Spinal cord (tissue), 10 donors: ENCODE measurements around the gene HSPA1B. TPM values are rescaled to one million over a fixed set of nuclear protein-coding genes. Genes with fewer than 3 reads are reported as not detected.
"Not testable (repeated sequence)": the region's sequence is repeated elsewhere in the genome, so short reads cannot be mapped to it uniquely, and the experiment has no call there.

ENCODE experiments used
- DNase-seq, 6 donors: peaks; one replicate each; pipeline versions ENCODE4 v3.0.0 to v3.0.0-alpha.2; 2013 to 2015; ENCODE audit warnings: low spot score in 6 of 6, low read depth in 4 of 6
- H3K27ac ChIP-seq: one replicate; pipeline ENCODE4 v1.5.1; 2013; ENCODE audit warnings: low read depth, low read length, control low read depth
- H3K27me3 ChIP-seq: one replicate; pipeline ENCODE4 v1.6.1; 2013; ENCODE audit warnings: low read length; ENCODE audit not compliant: control insufficient read depth, insufficient read depth
- H3K36me3 ChIP-seq: one replicate; pipeline ENCODE4 v1.6.1; 2013; ENCODE audit warnings: low read length; ENCODE audit not compliant: control insufficient read depth, insufficient read depth
- H3K4me1 ChIP-seq: one replicate; pipeline ENCODE4 v1.6.1; 2013; ENCODE audit warnings: low read length; ENCODE audit not compliant: control insufficient read depth, insufficient read depth
- H3K4me3 ChIP-seq: one replicate; pipeline ENCODE4 v1.5.1; 2013; ENCODE audit warnings: low read depth, low read length, control low read depth
- H3K9me3 ChIP-seq: one replicate; pipeline ENCODE4 v1.6.1; 2013; ENCODE audit warnings: low read length; ENCODE audit not compliant: control insufficient read depth, insufficient read depth
- WGBS: methylation state at CpG from one replicate; pipeline ENCODE4 v1.1.5; 2013; ENCODE audit warnings: missing lambda C conversion rate; ENCODE audit not compliant: insufficient coverage; 5-methylcytosine and 5-hydroxymethylcytosine counted together
- polyA plus RNA-seq, 2 donors: library from polyadenylated mRNA; unstranded; fragments of 120-200 nt; gene quantifications; one replicate each; pipeline ENCODE4 v1.2.1, GENCODE V29; 2013; ENCODE audit not compliant: insufficient read length in 2 of 2
- total RNA-seq, 2 donors: library from RNA; depleted of rRNA in 1 of 2; stranded (reverse); fragments of 120-200 nt in 1 of 2; fragments of >200 nt in 1 of 2; gene quantifications; one replicate each; pipeline versions ENCODE4 v1.2.3 to v1.2.4, GENCODE V29; 2013 to 2014
- donor health status: healthy.

HSPA1B gene
- total and polyA plus RNA-seq, 4 donors, result 113 to 696 (median 225) TPM

DNA sequence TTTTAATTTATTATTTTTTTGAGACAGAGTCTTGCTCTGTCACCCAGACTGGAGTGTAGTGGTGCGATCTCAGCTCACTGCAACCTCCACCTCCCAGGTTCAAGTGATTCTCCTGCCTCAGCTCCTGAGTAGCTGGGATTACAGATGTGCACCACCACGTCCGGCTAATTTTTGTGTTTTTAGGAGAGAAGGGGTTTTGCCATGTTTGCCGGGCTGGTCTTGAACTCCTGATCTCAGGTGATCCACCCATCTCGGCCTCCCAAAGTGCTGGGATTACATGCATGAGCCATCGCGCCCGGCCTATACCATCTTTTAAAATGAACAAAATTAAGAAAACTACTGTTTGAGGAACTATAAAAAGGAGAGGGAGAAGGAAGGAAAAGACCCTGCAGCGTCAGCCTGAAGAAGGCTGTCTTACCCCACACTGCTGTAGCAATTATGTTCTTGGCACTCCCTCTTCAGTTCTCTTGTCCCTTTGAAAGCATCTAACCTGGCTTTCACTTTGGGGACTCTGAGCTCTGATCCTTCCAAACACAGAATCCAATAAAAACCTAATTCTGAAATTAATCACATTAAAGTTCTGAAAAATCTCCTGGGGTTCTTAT is 3.8 kb upstream of the HSPA1B start:
- 100% methylated on average over 1 of the region's 9 CpGs for WGBS

DNA sequence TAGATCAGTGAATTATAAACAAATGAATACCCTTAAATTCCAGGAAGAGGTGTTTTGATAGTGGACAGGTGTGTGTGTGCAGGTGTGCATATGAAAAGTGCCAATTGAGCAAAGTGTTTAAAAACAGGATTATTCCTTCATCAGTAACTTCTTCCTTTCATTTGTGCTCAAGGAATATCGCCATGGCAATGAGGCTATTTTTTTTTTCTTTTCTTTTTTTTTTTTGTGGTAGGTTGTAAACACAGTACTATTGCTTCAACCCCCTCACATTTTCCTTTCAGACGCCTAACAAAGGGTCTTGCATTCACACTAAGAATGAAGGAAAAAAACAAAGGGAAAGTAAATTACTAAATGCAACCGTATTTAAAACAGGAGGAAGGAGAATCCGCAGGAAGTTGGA is 2.0 kb upstream of the HSPA1B start:
- peaks cover 29% of the 10 kb centered on the region for H3K4me1 ChIP-seq
- H3K27me3 ChIP-seq, result no peaks in the 10 kb centered on the region
- H3K27ac ChIP-seq, result peak overlapping the region; percentile 99
- H3K9me3 ChIP-seq, result no peaks in the 10 kb centered on the region
- no CpG with 5 or more reads among the region's 4 CpGs for WGBS
- no peak overlapping the region for H3K4me3 ChIP-seq
- DNase-seq, result no peak
- H3K36me3 ChIP-seq, result no peaks in the 10 kb centered on the region

More for the DNA sequence above, 3.8 kb upstream of the HSPA1B start:
- peak overlapping the region; percentile 99 for H3K27ac ChIP-seq
- DNase-seq, H3K4me3 ChIP-seq, H3K36me3 ChIP-seq, H3K9me3 ChIP-seq, H3K27me3 ChIP-seq: not testable (repeated sequence)
- peaks cover 34% of the 10 kb centered on the region for H3K4me1 ChIP-seq

- Histone ChIP-seq H3K9me3 (no peaks in the 10 kb centered on the region), H3K4me1 (peaks cover 25% of the 10 kb centered on the region), H3K36me3 (no peaks in the 10 kb centered on the region), H3K27me3 (no peaks in the 10 kb centered on the region), H3K4me3 (peak overlapping the region; percentile 87), H3K27ac (peak overlapping the region; percentile 99)
- DNase-seq, result no peak
- WGBS, result 0% methylated on average over 8 of the region's 13 CpGs
Measured at GRCh38 chr6:31826793-31827285, 699 bp upstream of the HSPA1B start.

GRCh38 chr6:31829633-31830283 is 2.2 kb downstream of the HSPA1B start:
- Histone ChIP-seq H3K9me3 (no peaks in the 10 kb centered on the region), H3K4me3 (peak overlapping the region; percentile 77), H3K4me1 (peaks cover 25% of the 10 kb centered on the region), H3K27me3 (no peaks in the 10 kb centered on the region), H3K36me3 (no peaks in the 10 kb centered on the region), H3K27ac (peak overlapping the region; percentile 94)
- peak in 3 of 6 donors; percentile 73 to 90 (median 84) for DNase-seq
- WGBS, result 0% methylated on average over 9 of the region's 15 CpGs

DNA sequence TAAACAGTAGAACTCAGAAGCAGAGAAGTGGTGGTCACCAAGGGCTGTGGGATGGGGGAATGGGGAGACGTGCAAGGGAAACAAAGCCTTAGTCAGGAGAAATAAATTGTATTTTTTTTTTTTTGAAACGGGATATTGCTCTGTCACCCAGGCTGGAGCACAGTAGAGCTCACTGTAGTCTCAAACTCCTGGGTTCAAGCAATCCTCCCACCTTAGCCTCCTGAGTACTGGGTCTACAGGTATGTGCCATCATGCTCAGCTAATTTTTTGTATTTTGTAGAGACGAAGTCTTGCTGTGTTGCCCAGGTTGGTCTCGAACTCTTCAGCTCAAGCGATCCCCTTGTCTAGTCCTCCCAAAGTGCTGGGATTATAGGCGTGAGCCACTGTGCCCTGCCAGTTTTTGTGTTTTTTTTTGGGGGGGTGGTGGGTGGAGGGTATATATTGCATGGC is 3.4 kb downstream of the HSPA1B start:
- H3K4me1 ChIP-seq, result peaks cover 29% of the 10 kb centered on the region
- 87% methylated on average over 3 of the region's 6 CpGs for WGBS
- H3K27ac ChIP-seq, result peak overlapping the region; percentile 94
- H3K9me3 ChIP-seq, result no peaks in the 10 kb centered on the region
- DNase-seq, result no peak
- no peaks in the 10 kb centered on the region for H3K36me3 ChIP-seq
- no peaks in the 10 kb centered on the region for H3K27me3 ChIP-seq
- peak overlapping the region; percentile 77 for H3K4me3 ChIP-seq

GRCh38 chr6:31831350-31832215 is 4.0 kb downstream of the HSPA1B start:
- WGBS, result 93% methylated on average over 6 of the region's 15 CpGs
- Histone ChIP-seq H3K9me3 (no peaks in the 10 kb centered on the region), H3K27ac (no peak overlapping the region), H3K27me3 (no peaks in the 10 kb centered on the region), H3K4me3 (peak overlapping the region; percentile 77), H3K4me1 (peaks cover 29% of the 10 kb centered on the region), H3K36me3 (no peaks in the 10 kb centered on the region)
- no peak for DNase-seq

DNA sequence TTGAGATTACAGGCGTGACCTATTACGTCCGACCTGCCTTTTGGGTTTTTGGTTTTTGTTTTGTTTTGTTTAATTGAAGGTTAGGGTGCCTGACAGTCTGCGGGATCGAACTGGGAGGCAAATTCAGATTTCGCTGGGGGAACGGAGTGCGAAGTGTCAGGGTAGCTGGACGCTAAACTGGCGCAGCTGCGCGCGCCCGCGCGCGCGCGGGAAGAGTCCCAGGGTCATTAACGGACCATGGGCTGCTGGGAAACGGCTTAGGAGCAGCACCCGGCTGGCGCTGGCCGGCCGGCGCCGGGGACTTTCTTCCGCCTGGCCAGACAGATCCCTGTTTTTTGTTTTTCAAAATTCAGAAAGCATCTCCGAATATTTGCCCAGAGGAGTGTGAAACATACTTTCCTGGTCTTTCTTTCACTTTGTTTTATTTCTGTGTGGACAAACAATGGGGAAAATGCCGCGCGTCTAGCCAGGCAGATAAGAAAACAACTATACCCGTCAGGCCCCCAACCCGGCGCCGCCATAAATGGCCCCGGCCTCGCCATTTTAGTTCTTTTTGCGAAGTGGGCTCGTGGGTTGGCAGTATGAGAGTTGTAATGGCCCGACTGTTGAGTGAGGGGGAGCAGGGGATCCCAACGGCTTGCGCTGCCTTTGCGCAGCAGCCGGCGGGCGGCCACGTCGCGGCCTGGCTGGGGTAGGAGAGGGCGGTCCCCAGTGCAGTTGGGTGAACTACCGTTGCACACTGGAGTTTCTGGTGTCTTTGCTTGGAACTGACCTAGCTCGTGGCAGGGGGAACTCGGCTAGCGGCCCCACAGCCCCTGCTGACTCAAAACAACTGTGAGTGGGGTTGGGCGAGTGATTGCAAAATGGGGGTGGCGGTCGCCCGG is 7.1 kb downstream of the HSPA1B start:
- Histone ChIP-seq H3K27ac (peak overlapping the region; percentile 99), H3K36me3 (peaks cover 26% of the 10 kb centered on the region), H3K9me3 (no peaks in the 10 kb centered on the region), H3K27me3 (no peaks in the 10 kb centered on the region), H3K4me1 (peaks cover 44% of the 10 kb centered on the region), H3K4me3 (peak overlapping the region; percentile 98)
- WGBS, result under 1% methylated on average over 56 of the region's 59 CpGs
- DNase-seq, result peak in 5 of 6 donors; percentile 79 to 95 (median 89)

GRCh38 chr6:31836047-31836473 is 8.5 kb downstream of the HSPA1B start:
- no peaks in the 10 kb centered on the region for H3K9me3 ChIP-seq
- H3K27ac ChIP-seq, result peak overlapping the region; percentile 41
- peaks cover 44% of the 10 kb centered on the region for H3K4me1 ChIP-seq
- H3K27me3 ChIP-seq, result no peaks in the 10 kb centered on the region
- H3K36me3 ChIP-seq, result peaks cover 39% of the 10 kb centered on the region
- no peak for DNase-seq
- peak overlapping the region; percentile 98 for H3K4me3 ChIP-seq
- WGBS, result 60% methylated on average over 7 of the region's 14 CpGs
